HFFc6 (cell line): ENCODE results near the gene STARD6. TPM values are rescaled to one million over a fixed set of nuclear protein-coding genes. Genes with fewer than 3 reads are reported as not detected.

Source experiments
- DNase-seq: peaks from one replicate; pipeline ENCODE4 v3.0.0-alpha.2; 2018
- H3K27ac Mint-ChIP-seq: 2 replicates; pipeline ENCODE4 v1.8.0; 2020; ENCODE audit warnings: mild to moderate bottlenecking, mixed read lengths
- H3K27me3 Mint-ChIP-seq: 2 replicates; pipeline ENCODE4 v1.8.0; 2021; ENCODE audit warnings: mild to moderate bottlenecking, moderate library complexity, mixed read lengths; ENCODE audit not compliant: insufficient read depth
- H3K36me3 Mint-ChIP-seq: 2 replicates; pipeline ENCODE4 v1.8.0; 2021; ENCODE audit warnings: low read depth, mixed read lengths
- H3K4me1 Mint-ChIP-seq: 2 replicates; pipeline ENCODE4 v1.8.0; 2020; ENCODE audit warnings: low read depth, mixed read lengths
- H3K4me3 Mint-ChIP-seq: 2 replicates; pipeline ENCODE4 v1.8.0; 2020; ENCODE audit warnings: mild to moderate bottlenecking, moderate library complexity, mixed read lengths
- H3K9me3 Mint-ChIP-seq: 2 replicates; pipeline ENCODE4 v1.8.0; 2020; ENCODE audit warnings: mild to moderate bottlenecking, mixed read lengths
- total RNA-seq, 6 experiments: library from RNA; stranded (reverse); fragmentation: NEBNext Ultra II Directional; extraction: Animal tissue kit (Norgen Biotek cat#: 25700); gene quantifications; 2 replicates in 1 of 6; 3 replicates in 5 of 6; pipeline ENCODE4 v1.2.3, GENCODE V29; 2021
- TF ChIP-seq, protein P1 (sequence below): fragments of 200-600 bp; sonication (generic); IDR thresholded peaks from 2 replicates; pipeline ENCODE4 v1.5.0; 2021; ENCODE audit warnings: antibody characterized with exemption, mild to moderate bottlenecking

The STARD6 gene
- total RNA-seq, 6 experiments from 2014 or later = 0.24 to 0.41 (median 0.33) TPM; not detected in 2

DNA sequence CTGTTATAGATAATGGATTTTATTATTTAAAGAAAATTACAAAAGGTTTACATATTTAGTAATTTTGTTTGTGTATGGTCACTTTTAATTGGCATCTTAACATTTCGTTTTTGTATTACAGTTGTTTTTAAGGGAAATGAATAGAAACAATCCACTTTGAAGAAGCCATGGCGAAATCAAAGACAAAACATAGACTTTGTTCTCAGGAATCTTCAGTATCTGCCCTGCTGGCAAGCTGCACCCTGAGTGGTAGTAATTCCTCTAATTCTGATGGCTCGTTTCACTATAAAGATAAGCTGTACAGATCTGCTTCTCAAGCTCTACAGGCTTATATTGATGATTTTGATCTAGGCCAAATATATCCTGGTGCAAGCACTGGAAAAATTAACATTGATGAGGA, 2.7 kb upstream of the STARD6 start:
- Mint-ChIP-seq H3K27ac (no peak overlapping the region), H3K36me3 (peaks cover 9% of the 10 kb centered on the region), H3K9me3 (no peaks in the 10 kb centered on the region), H3K4me1 (peaks cover 25% of the 10 kb centered on the region), H3K4me3 (no peak overlapping the region), H3K27me3 (peaks cover 2% of the 10 kb centered on the region; the same call in 1 of the 2 replicates)
- DNase-seq = no peak
- TF ChIP-seq, protein P1, sequence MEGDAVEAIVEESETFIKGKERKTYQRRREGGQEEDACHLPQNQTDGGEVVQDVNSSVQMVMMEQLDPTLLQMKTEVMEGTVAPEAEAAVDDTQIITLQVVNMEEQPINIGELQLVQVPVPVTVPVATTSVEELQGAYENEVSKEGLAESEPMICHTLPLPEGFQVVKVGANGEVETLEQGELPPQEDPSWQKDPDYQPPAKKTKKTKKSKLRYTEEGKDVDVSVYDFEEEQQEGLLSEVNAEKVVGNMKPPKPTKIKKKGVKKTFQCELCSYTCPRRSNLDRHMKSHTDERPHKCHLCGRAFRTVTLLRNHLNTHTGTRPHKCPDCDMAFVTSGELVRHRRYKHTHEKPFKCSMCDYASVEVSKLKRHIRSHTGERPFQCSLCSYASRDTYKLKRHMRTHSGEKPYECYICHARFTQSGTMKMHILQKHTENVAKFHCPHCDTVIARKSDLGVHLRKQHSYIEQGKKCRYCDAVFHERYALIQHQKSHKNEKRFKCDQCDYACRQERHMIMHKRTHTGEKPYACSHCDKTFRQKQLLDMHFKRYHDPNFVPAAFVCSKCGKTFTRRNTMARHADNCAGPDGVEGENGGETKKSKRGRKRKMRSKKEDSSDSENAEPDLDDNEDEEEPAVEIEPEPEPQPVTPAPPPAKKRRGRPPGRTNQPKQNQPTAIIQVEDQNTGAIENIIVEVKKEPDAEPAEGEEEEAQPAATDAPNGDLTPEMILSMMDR = no peak

DNA sequence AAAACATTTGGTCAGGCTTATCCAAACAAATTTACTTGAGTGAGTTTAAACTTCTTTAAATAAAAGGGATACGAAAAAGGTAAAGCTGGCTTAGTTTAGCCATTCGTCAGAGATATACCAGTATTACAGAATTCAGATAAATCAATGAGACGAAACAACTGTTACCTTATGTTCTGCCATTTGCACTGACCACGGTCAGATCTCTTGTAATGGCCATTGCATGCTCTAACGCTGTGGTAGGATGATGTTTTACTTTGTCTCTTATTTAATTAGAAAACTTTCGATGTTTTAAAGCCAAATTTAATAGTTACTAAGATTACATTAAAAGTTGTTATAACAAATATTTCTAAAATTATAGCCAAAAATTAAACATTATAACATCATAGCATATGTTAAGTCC, 1.6 kb upstream of the STARD6 start:
- peaks cover 25% of the 10 kb centered on the region for H3K4me1 Mint-ChIP-seq
- H3K36me3 Mint-ChIP-seq = peaks cover 9% of the 10 kb centered on the region
- H3K9me3 Mint-ChIP-seq = no peaks in the 10 kb centered on the region
- peak overlapping the region; percentile 96 for H3K4me3 Mint-ChIP-seq
- TF ChIP-seq, protein P1 = no peak
- DNase-seq = no peak
- peak overlapping the region; percentile 93 for H3K27ac Mint-ChIP-seq
- H3K27me3 Mint-ChIP-seq = peaks cover 2% of the 10 kb centered on the region; the same call in 1 of the 2 replicates

DNA sequence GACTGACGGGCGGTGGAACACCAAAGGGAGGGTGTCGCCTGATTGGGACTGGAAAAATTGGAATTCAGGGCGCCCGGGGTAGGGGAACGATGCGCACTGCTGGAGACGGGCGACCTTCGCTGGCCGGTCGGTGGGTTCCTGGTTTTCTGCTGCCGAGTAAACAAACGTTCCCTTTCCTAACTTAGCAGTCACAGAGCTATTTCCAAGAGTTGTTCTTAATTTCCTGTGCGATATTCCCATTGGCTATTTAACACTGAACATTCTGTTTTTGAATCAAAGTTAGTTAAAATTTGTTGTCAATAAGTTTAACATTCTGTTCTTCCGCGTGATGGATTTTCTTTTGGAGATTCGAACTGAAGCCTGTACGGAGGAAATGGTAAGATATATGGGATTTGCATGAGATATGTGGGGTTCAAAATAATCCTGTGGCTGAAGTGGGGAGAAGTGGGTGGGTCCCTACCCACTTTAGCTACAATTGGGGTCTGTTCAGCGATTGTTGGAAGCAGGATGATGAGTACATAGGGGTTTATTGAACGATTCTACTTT, 910 bp upstream of the STARD6 start:
- peak overlapping the region; percentile 96 for H3K4me3 Mint-ChIP-seq
- peak overlapping the region; percentile 93 for H3K27ac Mint-ChIP-seq
- TF ChIP-seq, protein P1 = no peak
- H3K36me3 Mint-ChIP-seq = peaks cover 9% of the 10 kb centered on the region
- H3K27me3 Mint-ChIP-seq = peaks cover 2% of the 10 kb centered on the region; the same call in 1 of the 2 replicates
- H3K4me1 Mint-ChIP-seq = peaks cover 25% of the 10 kb centered on the region
- no peaks in the 10 kb centered on the region for H3K9me3 Mint-ChIP-seq
- DNase-seq = no peak

DNA sequence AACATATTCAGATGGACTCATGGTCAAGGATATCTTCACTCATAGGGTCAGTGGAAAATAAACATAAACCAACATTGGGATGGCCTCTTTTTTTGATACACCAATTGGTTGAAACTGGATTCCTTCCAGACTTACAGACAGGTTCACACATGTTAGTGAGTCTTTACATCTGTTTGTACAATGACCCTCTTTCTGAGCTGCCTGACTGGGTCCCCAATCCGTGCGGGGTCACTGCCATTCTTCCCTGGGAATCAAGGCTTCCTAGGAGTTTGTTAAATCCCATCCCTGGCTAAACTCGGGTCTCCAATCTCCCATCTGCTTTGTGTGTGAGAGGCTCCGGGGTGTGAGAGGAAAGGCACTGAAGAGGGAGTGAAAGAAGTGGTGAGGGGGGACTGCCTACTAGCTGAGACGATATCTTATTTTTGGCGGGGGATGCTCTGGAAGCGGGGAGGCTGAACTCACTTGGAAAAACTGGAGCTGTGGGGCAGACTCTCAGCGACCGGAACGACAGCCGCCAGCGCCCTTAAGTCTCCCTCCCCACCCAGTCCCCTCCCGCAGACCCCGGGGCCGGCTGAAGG, 487 bp downstream of the STARD6 start:
- H3K27ac Mint-ChIP-seq = peak overlapping the region; percentile 93
- TF ChIP-seq, protein P1 = no peak
- peaks cover 2% of the 10 kb centered on the region; the same call in 1 of the 2 replicates for H3K27me3 Mint-ChIP-seq
- peaks cover 25% of the 10 kb centered on the region for H3K4me1 Mint-ChIP-seq
- H3K4me3 Mint-ChIP-seq = peak overlapping the region; percentile 96
- DNase-seq = no peak
- H3K9me3 Mint-ChIP-seq = no peaks in the 10 kb centered on the region
- peaks cover 9% of the 10 kb centered on the region for H3K36me3 Mint-ChIP-seq

DNA sequence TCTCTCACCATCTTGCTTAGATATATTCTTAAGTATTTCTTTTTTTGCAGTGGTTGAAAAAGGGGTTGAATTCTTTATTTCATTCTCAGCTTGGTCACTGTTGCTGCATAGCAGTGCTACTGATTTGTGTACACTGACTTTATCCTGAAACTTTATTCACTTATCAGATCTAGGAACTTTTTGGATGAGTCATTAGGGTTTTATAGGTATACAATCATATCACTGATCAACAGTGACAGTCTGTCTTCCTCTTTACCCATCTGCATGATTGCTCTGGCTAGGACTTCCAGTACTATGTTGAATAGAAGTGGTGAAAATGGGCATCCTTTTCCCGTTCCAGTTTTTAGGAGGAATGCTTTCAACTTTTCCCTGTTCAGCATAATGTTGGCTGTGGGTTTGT, 6.5 kb downstream of the STARD6 start:
- Mint-ChIP-seq H3K4me1 (0 out of 2 replicates have a peak, but pooled peaks cover 6% of the 10 kb centered on the region), H3K4me3 (no peak overlapping the region), H3K27ac (no peak overlapping the region), H3K9me3 (no peaks in the 10 kb centered on the region), H3K36me3 (no peaks in the 10 kb centered on the region), H3K27me3 (no peaks in the 10 kb centered on the region; the same call in 1 of the 2 replicates)
- no peak for DNase-seq
- TF ChIP-seq, protein P1 = no peak
